HG03095 (cell line): Measurements from ENCODE around the gene KBTBD4.
"Not testable (repeated sequence)": the region's sequence is repeated elsewhere in the genome, so short reads cannot be mapped to it uniquely, and the experiment has no call there.

ENCODE experiments used
- ATAC-seq: cut with Tn5 transposase; IDR thresholded peaks from one replicate; pipeline ENCODE4 v1.9.1; 2021; ENCODE audit warnings: moderate library complexity; ENCODE audit not compliant: unreplicated experiment

The KBTBD4 gene

DNA sequence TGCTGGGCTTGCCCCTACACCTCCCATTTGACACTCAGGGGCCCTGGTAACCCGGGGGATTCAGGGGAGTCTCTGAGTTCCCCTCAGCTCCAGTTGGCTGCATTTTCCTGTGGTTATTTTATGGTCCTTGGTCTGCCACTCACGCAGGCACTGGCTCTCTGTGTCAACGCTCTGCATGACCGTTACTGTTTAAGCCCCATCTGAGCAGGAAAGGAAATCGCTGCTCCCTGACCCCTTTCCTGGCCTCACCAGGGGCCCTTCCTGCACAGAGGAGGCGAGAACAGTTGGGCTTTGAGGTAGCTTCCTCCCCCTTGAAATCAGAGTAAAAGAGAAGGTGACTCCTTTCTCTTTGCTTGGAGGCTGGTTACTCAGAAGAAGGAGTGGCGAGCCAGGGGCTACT lies 13.0 kb upstream of the KBTBD4 start:
- ATAC-seq, result no peak

GRCh38 chr11:47589977-47590861 lies 11.4 kb upstream of the KBTBD4 start:
- ATAC-seq, result no peak

DNA sequence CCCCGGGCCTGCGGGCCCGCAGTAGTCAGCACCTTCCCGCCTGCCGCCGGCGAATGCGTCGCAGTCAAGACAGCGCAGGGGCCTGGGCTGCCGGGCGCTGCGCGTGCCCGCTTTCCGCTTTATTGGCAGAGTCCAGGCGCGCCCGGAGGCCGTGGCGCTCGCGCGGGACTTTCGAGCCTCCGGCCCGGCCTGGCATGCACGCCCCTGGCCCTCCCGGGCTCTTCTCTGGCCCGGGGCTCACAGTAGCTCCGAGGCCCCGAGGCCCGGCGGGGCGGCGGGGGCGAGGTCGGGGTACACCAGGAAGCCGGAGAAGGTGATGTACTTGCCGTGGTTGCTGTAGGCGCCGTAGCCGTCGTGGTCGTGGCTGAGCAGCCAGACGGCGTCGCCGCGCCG lies 10.8 kb upstream of the KBTBD4 start:
- no peak for ATAC-seq

DNA sequence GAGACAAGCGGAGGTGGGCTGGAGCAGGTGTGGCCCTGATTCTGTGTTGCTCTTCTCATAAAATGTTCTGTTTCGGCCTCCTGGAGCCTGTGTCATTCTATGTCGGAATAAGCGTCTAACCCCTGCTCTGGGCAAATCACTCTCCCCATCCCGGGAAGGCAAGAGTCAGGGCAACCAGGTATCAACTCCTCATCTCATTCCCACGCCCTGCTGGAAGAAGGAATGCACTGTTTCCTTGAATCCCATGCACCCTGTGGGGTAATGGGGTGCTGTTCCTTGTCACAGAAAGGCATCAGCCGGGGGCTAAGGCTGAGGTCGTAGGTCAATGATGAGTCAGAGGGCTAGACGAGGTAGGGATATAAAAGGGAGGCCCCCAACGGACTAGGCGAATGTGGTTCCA lies 10.3 kb upstream of the KBTBD4 start:
- ATAC-seq, result no peak

DNA sequence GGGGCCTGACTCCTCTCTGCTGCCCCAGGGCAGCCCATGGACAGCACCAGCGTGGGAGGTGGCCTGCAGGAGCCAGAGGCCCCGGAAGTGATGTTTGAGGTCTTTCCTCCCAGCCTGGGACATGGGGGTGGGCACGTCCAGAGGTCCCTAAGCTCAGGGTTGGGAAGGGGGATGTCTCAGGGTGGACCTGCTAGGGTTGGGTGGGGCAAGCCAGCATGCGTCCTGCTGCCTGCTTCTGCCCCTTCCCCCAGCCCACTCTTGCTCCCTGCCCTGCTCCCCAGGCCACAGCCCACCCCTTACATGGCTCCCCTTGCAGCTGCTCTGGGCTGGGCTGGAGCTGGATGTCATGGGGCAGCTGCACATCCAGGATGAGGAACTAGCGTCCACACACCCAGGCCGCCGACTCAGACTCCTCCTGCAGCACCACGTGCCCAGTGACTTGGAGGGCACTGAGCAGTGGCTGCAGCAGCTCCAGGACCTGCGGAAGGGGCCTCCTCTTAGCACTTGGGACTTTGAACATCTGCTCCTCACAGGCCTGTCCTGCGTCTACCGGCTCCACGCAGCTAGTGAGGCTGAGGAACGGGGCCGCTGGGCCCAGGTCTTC lies 9.1 kb upstream of the KBTBD4 start:
- ATAC-seq, result no peak

DNA sequence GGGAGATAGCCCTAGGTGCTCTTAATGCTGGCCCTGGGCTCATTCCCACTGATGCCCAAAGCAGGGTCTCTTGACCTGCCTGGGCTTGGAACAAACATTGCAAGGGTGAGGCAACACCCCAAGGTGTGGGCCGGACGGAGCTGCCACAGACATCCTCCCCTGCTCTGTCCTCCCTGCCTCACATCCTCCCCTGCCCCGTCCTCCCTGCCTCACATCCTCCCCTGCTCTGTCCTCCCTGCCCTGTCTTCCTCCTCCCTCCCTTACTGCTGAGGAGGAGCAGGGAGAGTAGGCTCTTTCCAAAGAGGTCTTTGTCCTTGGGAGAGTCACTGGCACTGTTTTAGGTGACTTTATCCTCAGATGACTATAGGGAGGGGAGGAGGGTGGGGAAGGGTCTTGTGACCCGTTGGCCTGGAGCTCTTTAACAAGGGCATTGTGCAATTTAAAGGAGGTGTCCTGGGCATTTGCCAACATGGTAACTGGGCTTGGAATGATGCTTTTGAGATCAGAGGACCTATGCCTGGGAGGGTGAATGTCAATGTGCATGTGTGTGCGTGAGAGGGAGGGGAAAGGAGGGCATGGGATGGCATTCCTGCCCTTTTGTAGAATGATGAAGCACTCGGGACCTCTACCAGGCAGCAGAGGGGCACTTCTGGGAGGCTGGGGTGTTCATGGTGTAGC lies 8.4 kb upstream of the KBTBD4 start:
- ATAC-seq, result no peak

GRCh38 chr11:47586098-47586855 lies 7.5 kb upstream of the KBTBD4 start, which contains the start of gene FAM180B:
FAM180B (plus strand) TSS chr11:47586678; CDS start chr11:47586769, 91 bp downstream.
- no peak for ATAC-seq

DNA sequence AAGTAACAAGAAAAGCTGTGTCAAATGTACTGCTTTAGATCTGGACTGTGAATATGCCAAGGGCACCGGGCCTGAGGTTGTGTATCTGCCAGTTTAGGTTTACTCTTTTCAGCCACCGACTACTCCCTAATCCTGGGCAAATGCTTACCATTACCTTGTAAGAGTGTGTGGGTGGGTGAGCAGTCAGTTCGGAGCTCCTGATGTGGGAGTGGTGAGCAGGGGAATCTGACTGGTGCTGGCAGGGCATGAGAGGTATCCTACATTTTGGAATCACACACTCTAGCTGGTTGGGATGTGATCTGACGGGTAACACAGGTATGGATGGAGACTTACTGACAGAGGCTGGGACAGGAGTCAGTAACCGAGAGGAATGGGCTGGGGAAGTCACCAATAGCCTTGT lies 5.1 kb upstream of the KBTBD4 start:
- no peak for ATAC-seq

GRCh38 chr11:47577460-47578041 lies 1.2 kb downstream of the KBTBD4 start:
- no peak for ATAC-seq

- ATAC-seq, result no peak
These were observed 5.4 kb downstream of the KBTBD4 start for GRCh38 chr11:47573321-47573720.

DNA sequence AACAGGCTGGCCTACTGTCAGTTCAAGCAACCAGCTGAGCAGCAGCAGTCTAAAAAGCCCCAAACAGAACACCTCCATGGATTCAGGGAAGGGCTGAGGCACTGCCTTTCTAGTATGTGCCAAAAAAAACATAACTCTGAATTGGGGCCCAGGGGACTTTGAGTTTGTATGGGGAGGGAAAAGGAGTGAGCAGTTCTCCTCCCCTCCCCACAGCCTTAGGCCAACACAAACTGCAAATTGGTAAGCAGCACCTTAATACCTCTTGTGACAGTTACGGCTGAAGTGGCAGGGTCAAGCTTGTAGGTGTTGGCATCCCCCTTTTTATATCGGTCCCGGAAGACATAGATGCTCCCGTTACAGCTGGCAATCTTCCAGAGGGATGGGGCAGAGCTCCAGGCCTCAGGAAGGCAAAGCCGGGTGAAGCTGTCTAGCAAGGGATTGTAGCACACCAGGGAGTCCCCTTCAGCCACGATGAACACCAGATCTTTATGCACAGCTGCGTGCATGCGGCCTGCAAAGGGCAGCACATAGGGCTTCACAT lies 6.0 kb downstream of the KBTBD4 start:
- no peak for ATAC-seq

- ATAC-seq, result no peak
These were observed 6.9 kb downstream of the KBTBD4 start for GRCh38 chr11:47571895-47572294.

- ATAC-seq, result no peak
These were observed 7.4 kb downstream of the KBTBD4 start for GRCh38 chr11:47571357-47571729.

- ATAC-seq, result no peak
These were observed 8.0 kb downstream of the KBTBD4 start for GRCh38 chr11:47570651-47571356.

GRCh38 chr11:47569646-47570045 lies 9.1 kb downstream of the KBTBD4 start:
- ATAC-seq, result no peak

- no peak for ATAC-seq
These were observed 12.5 kb downstream of the KBTBD4 start for GRCh38 chr11:47566149-47566698.

- ATAC-seq, result peak; percentile 88
These were observed 13.2 kb downstream of the KBTBD4 start, which contains the start of gene PTPMT1 for GRCh38 chr11:47565340-47566148. PTPMT1 (plus strand) TSS chr11:47565599; CDS start chr11:47565623, 24 bp downstream.

DNA sequence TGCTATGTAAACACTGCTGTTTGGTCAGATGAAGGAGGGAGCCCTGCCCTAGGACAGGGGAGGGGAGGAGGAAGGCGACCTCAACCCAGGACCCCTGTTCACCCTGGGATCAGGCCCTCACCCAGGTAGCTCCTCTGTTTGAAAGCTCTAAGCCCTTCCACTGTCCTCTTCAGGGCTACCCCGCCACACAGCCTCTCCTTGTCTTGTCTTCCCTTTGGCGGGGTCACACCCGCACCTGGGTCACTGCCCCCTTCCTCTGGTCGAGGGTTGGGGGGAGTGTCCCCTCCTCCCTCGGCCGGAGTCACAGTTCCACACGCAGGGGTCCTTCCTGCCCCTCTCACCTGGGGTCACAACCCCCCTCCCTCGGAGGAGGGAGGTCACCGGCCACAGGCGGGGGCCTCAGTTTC lies 13.8 kb downstream of the KBTBD4 start:
- no peak for ATAC-seq

- not testable (repeated sequence) for ATAC-seq
These were observed 14.4 kb downstream of the KBTBD4 start for GRCh38 chr11:47564366-47564765.
